Kidney (tissue), 14 donors: Measurements from ENCODE around the gene TMEM88. TPM values are rescaled to one million over a fixed set of nuclear protein-coding genes. Genes with fewer than 3 reads are reported as not detected.

Experiments
- DNase-seq, 5 donors: peaks; one replicate each; pipeline ENCODE4 v3.0.0-alpha.2; 2013 to 2020
- FAIRE-seq: peaks from 2 replicates; lab custom pipeline; 2012; peaks lifted over from hg19 to GRCh38; lab: Jason Lieb, UNC
- H3K27ac ChIP-seq, 2 donors: one replicate each; pipeline ENCODE4 v1.7.0; 2013; ENCODE audit warnings: low read depth in 2 of 2, low read length in 2 of 2, inconsistent platforms in 1 of 2
- H3K27me3 ChIP-seq: one replicate; pipeline ENCODE4 v1.7.1; 2013; ENCODE audit warnings: low read length, inconsistent platforms; ENCODE audit not compliant: control insufficient read depth, insufficient read depth
- H3K36me3 ChIP-seq, 3 donors: one replicate each; pipeline versions ENCODE4 v1.7.0 to v1.7.1; 2013; ENCODE audit warnings: low read length in 3 of 3, control low read depth in 1 of 3, inconsistent platforms in 1 of 3; ENCODE audit not compliant: insufficient read depth in 3 of 3, control insufficient read depth in 2 of 3
- H3K4me1 ChIP-seq, 3 donors: one replicate each; pipeline versions ENCODE4 v1.7.0 to v1.7.1; 2013; ENCODE audit warnings: low read length in 3 of 3, inconsistent platforms in 1 of 3, low read depth in 1 of 3; ENCODE audit not compliant: control insufficient read depth in 2 of 3, insufficient read depth in 2 of 3
- H3K4me3 ChIP-seq, 3 donors: one replicate each; pipeline versions ENCODE4 v1.7.0 to v1.8.1; 2013; ENCODE audit warnings: low read length in 3 of 3, control low read depth in 1 of 3, inconsistent platforms in 1 of 3
- H3K9ac ChIP-seq, 3 donors: one replicate each; pipeline versions ENCODE4 v1.7.0 to v1.7.1; 2013; ENCODE audit warnings: low read length in 3 of 3, control low read depth in 1 of 3, inconsistent platforms in 1 of 3
- H3K9me3 ChIP-seq, 3 donors: one replicate each; pipeline versions ENCODE4 v1.7.0 to v1.7.1; 2013; ENCODE audit warnings: low read length in 3 of 3, control low read depth in 1 of 3, inconsistent platforms in 1 of 3; ENCODE audit not compliant: control insufficient read depth in 2 of 3, insufficient read depth in 1 of 3
- CTCF ChIP-seq: IDR thresholded peaks from 3 replicates; pipeline ENCODE4 v1.5.1; 2012; ENCODE audit warnings: mild to moderate bottlenecking, moderate library complexity, borderline replicate concordance; ENCODE audit not compliant: insufficient read depth; ENCODE audit errors: extremely low read depth
- intact Hi-C: fragments of 100-400 bp; cut with DNase I; formaldehyde crosslinking; loops from one replicate; pipeline ENCODE4 v1.11.1; 2022
- polyA plus RNA-seq: library from polyadenylated mRNA; stranded (reverse); fragments of 350-450 nt; fragmentation: Illumina TruSeq; extraction: RNeasy Lipid Tissue Mini Kit (QIAGEN cat#74804); gene quantifications from one replicate; pipeline ENCODE4 v1.2.3, GENCODE V29; 2014; ENCODE audit warnings: low read depth, low replicate concordance; ENCODE audit not compliant: insufficient read depth
- total RNA-seq: library from RNA; stranded (reverse); fragmentation: NEBNext Ultra II Directional; extraction: Animal tissue kit (Norgen Biotek cat#: 25700); gene quantifications from one replicate; pipeline ENCODE4 v1.2.1, GENCODE V29; 2021
- donor health status: control.
- donor health status: control.
- donor health status: control.
- donor health status: control.
- donor health status: control.
- donor health status: DM: yes; HTN: yes; CAD: no.
- donor health status: Normal renal cell carcinoma (clear cell type).

Gene TMEM88
- total and polyA plus RNA-seq, 2 donors from 2014 or later, result 17.6 to 59.8 TPM

- H3K9ac ChIP-seq, result no peak overlapping the region
- no peak for TF ChIP-seq CTCF
- no peak overlapping the region for H3K4me3 ChIP-seq
- peaks cover 0 to 33% (median 4%) of the 10 kb centered on the region in 3 donors for H3K4me1 ChIP-seq
- FAIRE-seq (no peak), DNase-seq (peak in 2 of 5 donors; percentile 71 to 78)
- no peak overlapping the region for H3K27ac ChIP-seq
- no peaks in the 10 kb centered on the region for H3K9me3 ChIP-seq
- intact Hi-C loops, result no loop called here
- no peaks in the 10 kb centered on the region for H3K27me3 ChIP-seq
- peaks cover 8 to 36% (median 17%) of the 10 kb centered on the region in 3 donors for H3K36me3 ChIP-seq
These were observed 638 bp upstream of the TMEM88 start for GRCh38 chr17:7854078-7854777.

GRCh38 chr17:7855660-7856010 is 769 bp downstream of the TMEM88 start:
- intact Hi-C loops, result no loop called here
- peak overlapping the region in 2 of 3 donors; percentile 40 to 73 for H3K4me3 ChIP-seq
- no peak for TF ChIP-seq CTCF
- peak in 3 of 5 donors; percentile 36 to 83 (median 40) for DNase-seq
- peaks cover 0 to 33% (median 4%) of the 10 kb centered on the region in 3 donors for H3K4me1 ChIP-seq
- no peaks in the 10 kb centered on the region for H3K27me3 ChIP-seq
- peak overlapping the region in 1 of 3 donors; percentile 36 for H3K9ac ChIP-seq
- peak overlapping the region; percentile 36 to 93 for H3K27ac ChIP-seq
- no peak for FAIRE-seq
- H3K36me3 ChIP-seq, result peaks cover 8 to 22% (median 13%) of the 10 kb centered on the region in 3 donors
- H3K9me3 ChIP-seq, result no peaks in the 10 kb centered on the region

DNA sequence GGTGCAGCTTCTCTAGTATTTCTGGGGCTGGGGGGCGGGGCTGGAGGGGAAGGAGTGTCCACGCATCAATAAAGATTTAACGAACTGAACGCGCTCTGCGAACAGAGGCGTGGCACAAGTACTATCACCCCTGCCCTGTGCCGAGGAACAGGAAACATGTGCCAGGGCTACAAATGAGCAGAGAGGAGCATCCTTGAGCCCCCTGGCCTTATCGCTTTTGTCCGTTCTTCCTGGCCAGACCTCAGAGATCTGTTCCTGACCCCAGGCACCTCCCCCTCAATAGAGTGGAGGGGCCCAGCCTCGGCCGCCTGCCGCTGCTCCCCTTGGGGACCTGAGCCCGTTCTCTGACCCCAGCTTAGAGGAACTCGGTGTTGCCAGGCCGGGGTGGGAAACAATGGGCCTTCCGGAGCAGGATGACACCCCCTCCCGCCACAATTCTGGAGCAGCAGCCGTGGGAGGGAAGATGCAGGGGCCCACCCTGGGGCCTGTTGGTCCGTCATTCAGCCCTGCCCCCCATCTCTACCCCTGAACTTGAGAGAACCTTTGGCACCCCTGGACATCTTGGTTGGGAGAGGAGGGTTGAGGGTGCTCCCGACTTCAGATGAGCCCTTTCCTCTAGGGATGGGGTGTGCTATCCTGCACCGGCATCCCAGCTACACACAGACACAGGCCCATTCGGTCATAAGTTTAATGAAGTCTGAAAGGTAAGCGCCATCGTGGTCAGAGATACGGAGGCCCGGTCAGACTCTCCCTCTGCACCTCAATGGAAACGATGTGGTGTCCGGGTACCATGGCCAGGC is 1.3 kb downstream of the TMEM88 start:
- Histone ChIP-seq H3K9ac (peak overlapping the region; percentile 54 to 72 (median 63)), H3K36me3 (peaks cover 7 to 17% (median 8%) of the 10 kb centered on the region in 3 donors), H3K27me3 (no peaks in the 10 kb centered on the region), H3K27ac (peak overlapping the region; percentile 93), H3K9me3 (no peaks in the 10 kb centered on the region), H3K4me1 (peaks cover 0 to 32% (median 4%) of the 10 kb centered on the region in 3 donors), H3K4me3 (peak overlapping the region; percentile 73 to 80 (median 79))
- FAIRE-seq (no peak), DNase-seq (peak; percentile 50 to 90 (median 80))
- TF ChIP-seq CTCF, result no peak
- intact Hi-C loops, result no loop called here
